Keratinocyte (primary cell): ENCODE data around the gene GRIN1.

Experiments used
- CTCF ChIP-seq, 3 experiments: IDR thresholded peaks in 1 of 3; conservative IDR thresholded peaks in 1 of 3; optimal IDR thresholded peaks in 1 of 3; 2 replicates in 2 of 3; 3 replicates in 1 of 3; pipeline versions ENCODE3 to v1.5.1; 2011; ENCODE audit warnings: low read length in 3 of 3, mild to moderate bottlenecking in 3 of 3, moderate library complexity in 2 of 3, control low read depth in 1 of 3, inconsistent platforms in 1 of 3; ENCODE audit not compliant: insufficient read depth in 2 of 3; ENCODE audit errors: extremely low read depth in 1 of 3
- EZH2 ChIP-seq: IDR thresholded peaks from one replicate; pipeline ENCODE4 v1.6.1; 2012; ENCODE audit warnings: inconsistent platforms, mild to moderate bottlenecking, low read length, moderate library complexity

DNA sequence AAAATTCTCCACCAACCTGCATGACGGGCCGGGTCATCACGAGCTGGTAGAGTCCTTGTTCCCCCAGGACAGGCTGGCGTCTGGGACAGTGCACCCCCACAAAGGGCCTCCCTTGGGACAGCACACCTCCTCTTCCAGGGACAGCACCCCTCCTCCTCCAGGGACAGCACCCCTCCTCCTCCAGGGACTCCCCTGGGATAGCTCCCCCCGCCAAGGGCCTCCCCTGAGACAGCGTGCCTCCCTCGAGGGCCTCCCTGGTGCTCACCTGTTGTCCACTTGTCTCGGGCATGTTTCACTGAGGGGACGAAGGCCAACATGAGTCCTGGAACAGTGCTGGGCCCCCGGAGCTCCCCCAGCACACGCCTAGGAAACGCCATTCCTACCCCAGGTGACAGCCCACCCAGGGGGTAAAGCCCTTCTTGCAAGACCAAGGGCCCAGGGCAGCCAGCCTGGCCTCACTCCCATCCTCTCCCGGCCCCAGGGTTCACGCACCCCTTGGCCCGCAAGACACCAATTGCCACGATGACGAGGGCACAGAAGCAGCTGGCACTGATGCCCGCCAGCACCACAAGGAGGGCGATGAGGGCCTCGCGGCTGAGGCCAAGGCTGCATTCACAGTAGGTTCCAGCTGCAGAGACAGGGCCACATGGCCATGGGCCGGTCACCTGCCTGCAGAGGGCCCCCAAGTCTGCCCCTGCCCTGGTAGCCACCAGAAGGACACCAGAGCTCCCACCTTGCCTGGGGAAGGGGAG, 32.4 kb downstream of the GRIN1 start:
- TF ChIP-seq CTCF (optimal IDR thresholded peaks at IDR 0.05 in 1 of 3, IDR thresholded peaks at IDR 0.05 in 1 of 3, conservative IDR thresholded peaks at IDR 0.05 in 1 of 3; ENCODE audit: extremely low read depth in 1 of 3, insufficient read depth in 2 of 3, low read length in 3 of 3) (no peak), EZH2 (no peak)
